ENCODE data around the gene AP1M2. TPM values are rescaled to one million over a fixed set of nuclear protein-coding genes. Genes with fewer than 3 reads are reported as not detected.
A peak's percentile ranks its signal among the peaks of the same experiment; 100 is the strongest.
"Not testable (repeated sequence)": the region's sequence is repeated elsewhere in the genome, so short reads cannot be mapped to it uniquely, and the experiment has no call there.

The AP1M2 gene
- total RNA-seq, 6 donors from 2014 or later, result 35.1 to 63.1 (median 45.7) TPM

GRCh38 chr19:10554760-10555609, 32.1 kb downstream of the AP1M2 start:
- 86% methylated on average over 10 to 30 of the region's 30 CpGs for WGBS, 2 donors
- H3K4me3 ChIP-seq, result no peak overlapping the region
- H3K9me3 ChIP-seq, result no peaks in the 10 kb centered on the region
- ATAC-seq (ENCODE audit: low FRiP score in 2 of 2) (no peak), DNase-seq (peak in 1 of 2 donors; percentile 79)
- H3K36me3 ChIP-seq, result peaks cover 36 to 100% (median 90%) of the 10 kb centered on the region in 4 donors
- no peak for TF ChIP-seq POLR2AphosphoS5 (IDR thresholded peaks at IDR 0.05)
- peak in 1 of 6 experiments; percentile 12 for TF ChIP-seq CTCF (IDR thresholded peaks at IDR 0.05)
- no peaks in the 10 kb centered on the region for H3K27me3 ChIP-seq
- no peak overlapping the region for H3K27ac ChIP-seq
- no peaks in the 10 kb centered on the region for H3K4me1 ChIP-seq

GRCh38 chr19:10553943-10554381, 33.1 kb downstream of the AP1M2 start:
- 79% methylated on average over 6 of the region's 12 CpGs; no CpG with 5 or more reads in 1 of the 2 donors for WGBS, 2 donors
- Histone ChIP-seq H3K27ac (peak overlapping the region in 2 of 4 donors; percentile 17 to 18), H3K27me3 (no peaks in the 10 kb centered on the region), H3K4me3 (no peak overlapping the region), H3K9me3 (no peaks in the 10 kb centered on the region), H3K4me1 (no peaks in the 10 kb centered on the region), H3K36me3 (peaks cover 34 to 100% (median 87%) of the 10 kb centered on the region in 4 donors)
- no peak for TF ChIP-seq EP300 (IDR thresholded peaks at IDR 0.05)
- ATAC-seq (ENCODE audit: low FRiP score in 2 of 2) (peak in 1 of 2 donors; percentile 18), DNase-seq (peak; percentile 29 to 74)

GRCh38 chr19:10553087-10553667, 33.9 kb downstream of the AP1M2 start:
- Histone ChIP-seq H3K36me3 (peaks cover 33 to 100% (median 85%) of the 10 kb centered on the region in 4 donors), H3K27me3 (no peaks in the 10 kb centered on the region), H3K9me3 (no peaks in the 10 kb centered on the region), H3K4me3 (no peak overlapping the region), H3K4me1 (no peaks in the 10 kb centered on the region), H3K27ac (peak overlapping the region in 2 of 4 donors; percentile 17 to 18)
- TF ChIP-seq POLR2A (IDR thresholded peaks at IDR 0.05), result no peak
- TF ChIP-seq POLR2AphosphoS5 (IDR thresholded peaks at IDR 0.05), result no peak
- no peak for TF ChIP-seq CTCF (IDR thresholded peaks at IDR 0.05)
- TF ChIP-seq EP300 (IDR thresholded peaks at IDR 0.05), result no peak
- 68 to 72% methylated on average over 8 to 13 of the region's 13 CpGs for WGBS, 2 donors
- DNase-seq, result no peak
- ATAC-seq (ENCODE audit: low FRiP score in 2 of 2), result no peak

GRCh38 chr19:10552510-10553053, 34.5 kb downstream of the AP1M2 start:
- Histone ChIP-seq H3K27ac (peak overlapping the region in 1 of 4 donors; percentile 18), H3K27me3 (no peaks in the 10 kb centered on the region), H3K4me3 (no peak overlapping the region), H3K4me1 (no peaks in the 10 kb centered on the region), H3K9me3 (no peaks in the 10 kb centered on the region), H3K36me3 (peaks cover 27 to 96% (median 81%) of the 10 kb centered on the region in 4 donors)
- DNase-seq (no peak), ATAC-seq (ENCODE audit: low FRiP score in 2 of 2) (peak in 1 of 2 donors; percentile 8)
- 84 to 90% methylated on average over 9 to 12 of the region's 12 CpGs for WGBS, 2 donors
- no peak for TF ChIP-seq POLR2AphosphoS5 (IDR thresholded peaks at IDR 0.05)
- no peak for TF ChIP-seq CTCF (IDR thresholded peaks at IDR 0.05)
- TF ChIP-seq POLR2A (IDR thresholded peaks at IDR 0.05), result no peak
- no peak for TF ChIP-seq EP300 (IDR thresholded peaks at IDR 0.05)

GRCh38 chr19:10551698-10552301, 35.3 kb downstream of the AP1M2 start:
- DNase-seq (peak in 1 of 2 donors; percentile 22), ATAC-seq (ENCODE audit: low FRiP score in 2 of 2) (no peak)
- Histone ChIP-seq H3K4me1 (no peaks in the 10 kb centered on the region), H3K9me3 (no peaks in the 10 kb centered on the region), H3K27ac (no peak overlapping the region), H3K4me3 (no peak overlapping the region), H3K27me3 (no peaks in the 10 kb centered on the region), H3K36me3 (peaks cover 22 to 94% (median 80%) of the 10 kb centered on the region in 4 donors)
- TF ChIP-seq CTCF (IDR thresholded peaks at IDR 0.05) (peak in 2 of 6 experiments; percentile 7 to 9), POLR2A (IDR thresholded peaks at IDR 0.05) (no peak)
- WGBS, 2 donors, result 86 to 91% methylated on average over 9 to 11 of the region's 12 CpGs

GRCh38 chr19:10551006-10551405, 36.1 kb downstream of the AP1M2 start:
- ATAC-seq (ENCODE audit: low FRiP score in 2 of 2); H3K27ac ChIP-seq; H3K27me3 ChIP-seq; H3K9me3 ChIP-seq; H3K4me3 ChIP-seq; H3K4me1 ChIP-seq; DNase-seq: not testable (repeated sequence)
- H3K36me3 ChIP-seq, result peaks cover 17 to 92% (median 74%) of the 10 kb centered on the region in 4 donors
- WGBS, 2 donors, result 92 to 97% methylated on average over 9 of the region's 9 CpGs
